Ramos (cell line): ENCODE data around the gene OSBPL2.

Experiments
- in situ Hi-C: fragments of 300-500 bp; cut with MboI; formaldehyde crosslinking; loops from one replicate; pipeline ENCODE4 v1.14.3; 2022; ENCODE audit warnings: low sequenced_read_pairs; ENCODE audit not compliant: unreplicated experiment

OSBPL2 gene

DNA sequence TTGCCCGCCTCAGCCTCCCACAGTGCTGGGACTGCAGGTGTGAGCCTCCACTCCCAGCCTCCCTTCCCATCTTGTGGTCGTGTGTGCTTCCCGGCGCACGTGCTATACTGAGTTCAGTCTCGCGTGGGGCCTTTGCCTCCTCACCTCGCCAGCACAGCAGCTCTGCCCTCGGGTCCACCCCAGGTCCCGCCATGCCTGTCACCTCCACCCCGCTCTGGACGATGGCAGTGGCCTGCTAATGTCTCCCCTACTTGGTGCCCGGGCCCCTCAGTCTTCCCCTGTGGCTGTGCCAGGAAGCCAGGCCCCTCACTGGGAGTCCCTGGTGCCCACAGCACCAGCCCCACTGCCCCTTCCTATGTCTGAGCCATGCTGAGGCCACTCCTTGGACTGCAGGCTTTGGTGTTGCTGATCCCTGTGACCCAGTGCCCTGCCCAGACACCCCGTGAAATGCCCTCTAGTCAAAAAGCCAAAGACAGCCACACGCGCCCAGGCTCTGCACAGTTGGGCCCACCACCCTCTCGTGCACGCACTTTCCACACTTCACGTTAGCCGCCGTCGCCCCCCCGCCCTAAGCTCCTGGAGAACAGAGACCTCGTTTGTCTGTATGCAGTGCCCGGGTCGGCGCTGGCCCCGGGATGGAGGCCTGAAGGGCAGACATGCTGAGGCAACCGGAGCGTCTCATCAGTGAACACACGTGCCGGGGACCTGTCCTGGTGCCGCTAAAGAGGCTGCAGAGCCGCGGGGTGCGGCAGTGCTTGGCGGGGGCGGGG, 32.5 kb upstream of the OSBPL2 start:
- in situ Hi-C loops = no loop called here

DNA sequence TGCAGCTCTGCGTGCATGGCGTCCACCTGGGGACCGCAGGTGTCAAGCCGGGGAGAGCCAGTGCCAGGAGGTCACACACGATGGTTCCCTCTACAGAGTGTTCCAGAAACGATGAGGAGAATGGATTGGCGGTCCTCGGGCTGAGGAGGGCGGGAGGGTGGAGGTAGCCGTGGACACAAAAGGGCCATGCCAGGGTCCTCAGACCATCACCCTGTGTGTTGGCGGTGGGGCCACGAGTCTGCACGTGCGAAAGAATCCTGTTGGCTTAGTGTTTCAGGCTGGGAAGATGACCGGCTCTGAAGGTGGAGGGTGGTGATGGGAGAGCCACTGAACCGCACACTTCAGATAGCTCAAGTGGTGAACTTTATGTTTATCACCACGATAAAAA, 31.9 kb upstream of the OSBPL2 start:
- in situ Hi-C loops = no loop called here

DNA sequence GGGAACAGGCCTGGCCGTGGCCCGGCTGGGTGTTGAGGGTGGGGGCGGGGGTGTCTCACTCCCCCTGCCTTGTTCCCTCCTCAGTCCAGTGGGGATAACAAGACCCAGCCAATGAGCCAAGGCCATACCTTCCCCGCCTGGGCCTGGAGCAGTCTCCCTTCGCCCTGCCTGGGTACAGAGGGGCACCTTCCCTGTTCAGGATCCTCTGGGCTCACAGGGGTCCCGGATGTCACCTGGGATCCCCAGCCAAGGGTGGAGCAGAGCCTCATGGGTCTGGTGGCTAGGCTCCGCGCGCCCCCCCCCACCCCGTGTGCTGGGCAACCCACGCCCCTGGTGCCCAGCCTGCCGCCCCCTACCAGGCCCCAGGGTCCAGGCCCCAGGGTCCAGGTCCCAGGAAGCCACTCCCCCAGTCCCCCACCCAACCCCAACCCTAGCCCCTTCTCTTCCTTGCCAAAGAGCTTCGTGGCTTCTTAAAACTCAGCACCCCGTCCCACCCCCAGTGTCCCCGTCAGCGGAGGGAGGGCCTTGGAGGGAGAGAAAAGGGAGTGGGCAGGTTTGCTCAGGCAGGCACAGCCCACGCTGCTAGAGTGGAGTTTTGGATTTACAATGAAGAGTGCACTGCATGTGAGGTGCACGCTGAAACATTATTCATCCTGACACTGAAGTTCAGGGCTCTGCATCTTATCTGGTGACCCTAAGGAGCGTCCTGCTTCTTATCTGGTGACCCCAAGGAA, 30.1 kb upstream of the OSBPL2 start:
- in situ Hi-C loops = no loop called here

DNA sequence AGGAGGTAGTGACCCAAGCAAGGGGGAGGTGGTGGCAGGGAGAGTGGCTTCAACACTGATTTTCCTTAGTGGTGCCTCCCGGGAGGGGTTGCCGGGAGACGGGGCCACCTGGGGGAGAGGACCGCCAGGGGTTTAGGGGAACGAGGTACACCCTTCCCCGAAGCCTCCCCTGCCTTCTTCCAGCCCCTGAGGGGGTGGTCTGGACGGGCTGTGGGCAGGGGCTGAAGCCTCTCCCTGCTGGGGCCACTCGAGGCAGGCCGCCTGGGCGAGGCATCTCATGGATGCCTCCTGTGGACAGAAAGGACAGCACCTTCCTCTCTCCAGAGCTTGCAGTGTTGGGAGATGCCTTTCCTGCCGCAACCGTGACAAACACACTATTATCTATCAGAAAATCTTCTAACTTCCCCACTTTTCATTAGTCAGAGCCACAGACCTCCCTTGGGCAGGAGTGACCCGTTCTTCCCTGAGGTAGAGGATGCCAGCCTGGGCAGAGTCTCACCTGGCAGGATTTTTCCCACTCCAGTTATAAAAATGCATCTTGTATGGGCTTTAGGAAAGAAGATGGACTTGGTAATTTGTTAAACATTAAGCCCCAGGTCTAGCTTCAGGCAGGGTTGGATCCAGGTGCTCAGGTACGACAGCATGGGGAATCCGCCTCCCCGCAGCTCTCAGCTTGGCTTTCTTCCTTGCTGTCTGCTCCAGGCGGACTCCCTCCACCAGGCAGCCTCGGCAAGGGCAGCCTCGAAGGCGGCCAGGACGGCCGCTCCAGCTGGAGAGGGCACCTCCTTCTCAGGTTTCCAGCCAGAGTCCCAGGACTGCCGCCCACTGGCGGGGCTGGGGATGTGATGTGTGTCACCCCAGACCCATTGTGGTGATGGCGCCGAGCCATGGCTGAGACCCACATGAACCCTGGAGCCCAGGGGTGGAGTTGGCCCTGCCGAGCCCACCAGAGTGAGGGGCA, 29.2 kb upstream of the OSBPL2 start:
- in situ Hi-C loops = no loop called here

DNA sequence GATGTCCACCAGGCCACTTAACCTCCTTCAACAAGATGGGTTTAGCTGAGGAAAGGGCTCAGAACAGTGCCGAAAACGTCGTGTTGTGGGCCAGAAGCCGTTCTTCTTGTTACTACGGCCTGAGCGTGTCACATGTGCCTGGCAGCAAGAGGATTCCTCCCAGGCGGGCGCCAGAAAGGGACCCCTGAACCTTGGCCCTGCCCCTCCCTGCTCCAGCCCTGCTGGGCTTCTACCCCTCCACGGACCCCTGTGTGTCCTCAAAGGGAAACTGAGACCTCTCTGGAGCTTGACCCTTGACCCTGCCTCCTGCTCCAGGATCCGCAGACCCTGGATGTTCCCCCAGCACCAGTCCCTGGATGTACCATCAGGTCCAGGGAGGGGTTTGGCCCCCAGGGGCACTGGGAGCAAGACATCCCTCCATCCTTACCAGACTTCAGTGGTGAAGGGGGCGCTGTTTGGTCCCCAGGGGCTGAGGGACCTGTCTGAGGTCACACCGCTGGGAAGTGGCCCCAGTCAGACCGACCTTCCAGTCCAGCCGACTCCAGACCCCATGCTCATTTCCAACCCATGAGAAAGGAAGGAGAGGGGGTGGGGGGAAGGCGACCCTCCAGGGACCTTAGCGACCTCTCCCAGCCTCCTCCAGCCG, 28.3 kb upstream of the OSBPL2 start:
- in situ Hi-C loops = no loop called here

DNA sequence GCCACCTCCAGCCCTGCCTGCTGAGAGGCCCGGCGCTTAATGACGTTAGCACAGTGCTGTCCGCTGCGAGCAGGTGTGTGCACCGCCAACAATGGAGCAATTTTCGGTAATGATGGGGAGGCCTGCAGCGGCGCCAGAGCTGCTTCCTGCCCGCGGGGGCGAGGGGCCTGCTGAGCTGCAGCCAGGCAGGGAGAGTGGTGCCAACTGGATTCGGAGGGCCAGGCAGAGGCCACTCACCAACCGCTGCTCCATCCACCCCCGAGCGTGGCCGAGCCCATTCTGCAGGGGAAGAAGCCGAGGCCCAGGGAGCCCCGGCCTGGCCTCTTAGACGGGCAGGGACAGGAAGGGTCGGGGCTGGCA, 27.8 kb upstream of the OSBPL2 start:
- in situ Hi-C loops = no loop called here

DNA sequence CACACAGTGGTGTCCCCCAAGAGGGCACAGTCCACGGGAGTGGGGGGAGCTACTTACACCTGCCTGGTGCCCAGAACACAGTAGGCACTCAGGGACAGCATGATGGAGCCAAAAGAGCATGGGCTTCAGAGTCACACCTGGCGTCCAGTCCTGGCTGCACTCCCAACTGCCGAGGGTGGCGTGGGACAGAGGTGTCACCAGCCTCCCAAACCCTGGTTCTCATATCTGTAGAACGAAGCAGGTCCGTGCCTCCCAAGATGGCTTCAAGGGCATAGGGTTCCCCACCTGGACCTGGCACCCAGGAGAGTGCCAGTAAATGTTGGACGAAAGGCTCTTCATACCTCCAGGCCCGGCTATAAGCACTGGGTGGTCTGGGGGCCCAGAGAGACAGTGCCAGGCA, 27.1 kb upstream of the OSBPL2 start:
- in situ Hi-C loops = no loop called here

DNA sequence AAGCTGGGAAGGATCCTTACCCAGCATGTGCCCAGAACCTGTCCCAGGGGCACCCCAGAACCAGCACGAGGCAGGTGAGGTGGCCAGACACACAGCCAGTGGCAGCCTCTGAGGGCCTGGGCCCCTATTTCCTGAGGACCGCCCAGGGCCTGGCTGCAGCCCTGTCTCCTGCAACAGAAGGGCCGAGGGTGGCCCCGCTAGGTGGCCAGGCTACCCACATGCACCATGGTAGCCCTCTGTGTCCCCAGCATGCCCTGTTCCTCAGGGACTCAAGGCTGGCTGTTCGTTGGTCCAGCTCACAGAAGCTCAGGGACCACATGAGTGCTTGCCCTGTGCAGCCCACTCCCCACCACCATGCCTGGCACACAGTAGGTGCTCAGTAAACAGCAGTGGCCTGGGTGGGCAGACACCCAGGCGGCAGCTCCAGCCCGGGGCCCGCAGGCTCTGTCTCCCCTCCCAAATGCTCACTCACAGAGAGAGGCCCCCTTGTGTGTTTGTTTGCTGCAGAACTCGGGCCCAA, 26.5 kb upstream of the OSBPL2 start:
- in situ Hi-C loops = no loop called here

DNA sequence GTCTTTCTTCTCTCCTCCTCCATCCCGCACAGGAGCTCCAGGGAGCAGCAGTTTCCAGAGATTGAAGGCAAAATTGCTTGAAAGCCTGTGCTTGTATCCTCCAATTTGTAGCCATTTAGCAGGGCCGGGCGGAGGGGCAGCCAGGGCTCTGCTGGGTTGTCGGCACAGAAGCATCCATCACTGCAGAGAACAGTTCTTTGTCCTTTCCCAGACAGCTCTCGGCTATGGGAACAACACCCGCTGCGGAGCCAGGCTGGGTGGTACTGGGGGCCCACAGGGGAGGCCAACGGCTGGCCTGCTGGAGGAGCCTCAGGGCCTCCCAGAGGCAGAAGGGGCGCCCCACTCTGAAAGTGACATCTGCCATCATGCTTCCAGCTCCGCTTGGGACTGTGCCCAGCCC, 26.0 kb upstream of the OSBPL2 start:
- in situ Hi-C loops = no loop called here

DNA sequence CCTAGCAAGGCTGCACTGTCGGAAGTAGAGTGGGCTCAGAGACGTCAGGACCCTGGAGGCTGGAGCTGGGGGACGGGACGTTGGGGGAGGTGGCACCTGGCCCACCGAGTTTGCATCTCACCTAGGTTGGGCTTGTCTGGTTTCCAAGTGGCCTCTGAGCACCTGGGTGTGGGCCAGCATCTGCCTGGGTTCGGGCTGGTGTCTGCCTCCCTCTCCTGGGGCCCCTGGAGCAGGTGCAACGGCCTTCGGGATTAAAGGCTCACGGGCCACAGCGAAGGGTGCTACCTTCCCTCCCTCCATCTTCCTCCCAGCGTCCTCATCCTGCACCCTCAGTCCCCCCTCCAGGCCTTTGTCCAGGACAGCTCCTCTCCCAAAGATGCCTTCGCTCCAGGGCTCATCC, 24.3 kb upstream of the OSBPL2 start:
- in situ Hi-C loops = no loop called here

DNA sequence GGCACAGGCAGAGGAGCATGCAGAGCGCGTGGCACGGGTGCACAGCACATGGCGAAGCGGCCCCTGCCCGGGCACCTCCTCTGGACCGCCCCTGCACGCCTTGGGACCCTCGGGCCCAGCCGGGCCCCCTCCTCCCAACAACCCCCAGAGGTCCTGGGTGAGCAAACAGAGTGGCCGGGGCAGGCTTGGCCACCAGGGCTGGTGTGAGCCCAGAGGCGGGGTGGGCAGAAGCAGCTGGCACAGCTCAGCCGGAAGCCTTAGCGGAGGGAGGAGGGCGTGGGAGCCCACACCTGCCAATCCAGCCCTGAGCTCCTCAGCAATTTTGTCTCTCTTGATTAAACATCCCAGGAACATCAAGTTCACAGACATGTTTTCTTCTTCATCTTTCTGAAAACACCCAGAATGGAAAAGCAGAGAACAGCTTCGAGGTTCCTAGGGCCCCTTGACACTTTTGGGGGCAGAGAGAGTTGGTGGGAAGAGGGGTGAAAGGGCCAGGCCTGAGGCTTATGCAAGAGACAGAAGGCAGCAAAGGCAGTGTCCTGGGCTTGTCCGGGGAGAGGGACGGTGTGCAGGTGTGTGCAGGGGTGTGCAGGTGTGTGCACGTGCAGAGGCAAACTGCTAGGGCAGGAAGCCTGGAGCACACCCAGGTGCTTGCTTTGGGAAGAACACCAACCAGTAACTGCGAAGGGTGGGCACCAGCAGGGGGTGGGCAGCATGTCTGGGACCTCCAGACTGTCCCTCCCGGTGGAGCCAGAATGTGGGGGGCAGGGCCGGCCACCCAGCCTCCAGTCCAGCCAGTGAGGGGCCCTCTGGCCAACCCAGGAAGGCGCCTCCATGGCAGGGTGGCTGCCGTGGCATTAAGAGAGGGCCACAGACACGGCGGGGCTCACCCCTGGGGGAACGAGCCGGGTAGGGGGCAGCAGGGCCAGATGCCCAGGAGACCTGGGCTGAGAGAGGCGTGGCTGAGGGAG, 23.0 kb upstream of the OSBPL2 start:
- in situ Hi-C loops = no loop called here

DNA sequence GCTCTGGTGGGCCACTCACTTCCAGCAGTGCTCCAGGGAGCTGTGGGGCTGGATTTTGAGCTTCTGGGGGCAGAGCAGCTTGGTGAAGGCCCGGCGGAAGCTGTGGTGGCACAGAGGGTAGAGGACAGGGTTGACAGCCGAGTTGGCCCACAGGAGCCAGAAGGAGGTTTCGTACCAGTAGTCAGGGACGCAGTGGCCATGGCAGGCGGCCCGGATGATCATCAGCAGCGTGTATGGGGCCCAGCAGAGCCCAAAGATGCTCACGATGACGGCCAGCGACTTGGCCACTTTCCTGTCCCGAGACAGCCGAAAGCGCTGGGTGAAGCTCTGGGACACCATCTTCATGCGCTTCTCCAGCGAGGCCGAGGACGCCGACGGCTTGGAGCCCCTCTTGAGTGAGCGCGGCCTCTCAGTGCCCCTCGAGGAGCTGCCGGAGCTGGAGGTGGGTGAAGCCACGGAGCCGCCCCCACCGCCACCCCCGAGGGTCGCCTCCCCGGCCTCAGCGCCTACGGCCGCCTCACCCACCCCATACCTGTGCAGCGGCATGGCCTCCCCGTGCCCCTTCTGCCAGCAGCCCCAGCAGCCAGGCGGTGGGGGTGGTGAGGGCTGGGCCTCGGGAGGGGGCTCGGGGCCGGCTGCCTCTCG, 22.2 kb upstream of the OSBPL2 start:
- in situ Hi-C loops = no loop called here

DNA sequence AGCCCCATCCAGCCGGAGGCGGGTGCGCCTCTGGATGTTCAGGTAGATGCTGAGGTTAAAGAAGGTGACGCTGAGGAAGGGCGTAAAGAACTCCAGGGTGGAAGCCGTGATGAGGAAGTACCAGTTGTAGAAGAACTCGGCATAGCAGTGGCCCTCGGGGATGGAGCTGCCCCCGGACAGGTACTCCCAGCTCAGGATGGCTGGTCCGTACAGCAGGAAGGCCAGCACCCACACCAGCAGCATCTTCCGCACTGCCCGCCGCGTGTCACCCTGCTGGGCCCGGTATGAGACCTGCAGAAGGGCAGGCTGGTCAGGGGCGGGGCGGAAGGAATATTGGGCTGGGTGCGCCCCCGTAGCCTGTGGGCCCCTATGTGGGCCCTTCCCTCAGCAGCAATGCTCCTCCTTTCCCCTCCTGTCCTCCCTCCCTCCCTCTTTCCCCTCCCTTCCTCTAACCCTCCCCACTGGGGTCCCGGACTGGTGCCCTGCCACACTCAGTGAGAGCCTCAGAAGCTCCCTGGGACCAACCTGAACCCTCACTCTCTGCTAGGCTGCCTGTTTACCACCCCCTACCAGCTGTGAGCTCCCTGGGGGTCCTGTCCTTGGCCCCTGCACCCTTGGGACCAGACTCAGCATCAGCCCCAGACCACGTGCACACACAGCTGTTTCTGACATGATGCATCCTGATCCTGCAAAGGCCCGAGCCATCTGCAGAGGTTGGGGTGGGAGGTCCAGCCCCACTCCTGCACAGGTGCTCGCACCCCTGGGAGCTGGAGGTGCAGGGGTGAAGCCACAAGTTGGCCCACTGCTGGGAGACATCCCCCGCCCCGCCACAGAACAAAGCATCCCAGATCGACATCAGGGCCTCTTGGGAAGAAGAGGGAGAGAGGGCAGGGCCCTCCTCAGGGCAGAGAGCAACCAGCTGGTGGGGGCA, 21.4 kb upstream of the OSBPL2 start:
- in situ Hi-C loops = no loop called here

DNA sequence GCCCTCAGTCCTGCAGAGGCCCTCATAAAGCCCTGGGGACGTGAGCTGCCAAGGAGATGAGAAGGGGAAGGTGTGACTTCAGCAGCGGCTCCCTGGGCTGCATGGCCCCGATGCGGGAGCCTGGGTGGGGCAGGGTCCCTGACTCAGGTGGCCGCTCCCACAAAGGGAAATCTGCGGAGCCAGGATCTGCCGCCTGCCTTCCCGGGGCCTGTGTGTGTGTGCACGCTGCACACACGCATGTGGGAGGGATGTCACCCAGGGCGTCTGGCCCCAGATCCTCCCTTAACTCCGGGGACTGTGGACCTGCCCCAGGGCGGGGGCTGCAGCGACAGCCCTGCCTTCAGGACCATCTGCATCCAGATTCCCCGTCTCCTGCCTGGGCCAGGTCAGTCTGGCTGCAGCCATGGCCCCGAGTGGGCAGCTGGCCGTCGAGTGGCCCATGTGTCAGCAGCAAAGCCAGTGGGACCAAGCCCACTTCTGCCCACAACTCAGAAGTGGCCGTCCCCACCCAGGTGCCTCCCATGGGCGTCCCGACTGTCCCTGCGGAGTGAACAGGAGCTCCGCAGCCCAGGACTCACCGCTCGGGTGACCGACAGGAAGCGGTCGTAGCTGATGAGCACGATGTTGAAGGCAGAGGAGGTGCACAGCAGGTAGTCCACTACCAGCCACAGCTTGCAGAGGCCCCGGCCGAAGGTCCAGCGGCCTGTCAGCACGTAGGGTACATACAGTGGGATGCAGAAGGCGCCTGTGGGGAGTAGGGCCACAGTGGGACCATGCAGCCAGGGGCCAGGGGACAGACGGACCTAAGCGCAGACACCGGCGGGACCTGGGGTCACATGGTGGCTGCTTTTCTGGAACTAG, 20.2 kb upstream of the OSBPL2 start:
- in situ Hi-C loops = no loop called here

DNA sequence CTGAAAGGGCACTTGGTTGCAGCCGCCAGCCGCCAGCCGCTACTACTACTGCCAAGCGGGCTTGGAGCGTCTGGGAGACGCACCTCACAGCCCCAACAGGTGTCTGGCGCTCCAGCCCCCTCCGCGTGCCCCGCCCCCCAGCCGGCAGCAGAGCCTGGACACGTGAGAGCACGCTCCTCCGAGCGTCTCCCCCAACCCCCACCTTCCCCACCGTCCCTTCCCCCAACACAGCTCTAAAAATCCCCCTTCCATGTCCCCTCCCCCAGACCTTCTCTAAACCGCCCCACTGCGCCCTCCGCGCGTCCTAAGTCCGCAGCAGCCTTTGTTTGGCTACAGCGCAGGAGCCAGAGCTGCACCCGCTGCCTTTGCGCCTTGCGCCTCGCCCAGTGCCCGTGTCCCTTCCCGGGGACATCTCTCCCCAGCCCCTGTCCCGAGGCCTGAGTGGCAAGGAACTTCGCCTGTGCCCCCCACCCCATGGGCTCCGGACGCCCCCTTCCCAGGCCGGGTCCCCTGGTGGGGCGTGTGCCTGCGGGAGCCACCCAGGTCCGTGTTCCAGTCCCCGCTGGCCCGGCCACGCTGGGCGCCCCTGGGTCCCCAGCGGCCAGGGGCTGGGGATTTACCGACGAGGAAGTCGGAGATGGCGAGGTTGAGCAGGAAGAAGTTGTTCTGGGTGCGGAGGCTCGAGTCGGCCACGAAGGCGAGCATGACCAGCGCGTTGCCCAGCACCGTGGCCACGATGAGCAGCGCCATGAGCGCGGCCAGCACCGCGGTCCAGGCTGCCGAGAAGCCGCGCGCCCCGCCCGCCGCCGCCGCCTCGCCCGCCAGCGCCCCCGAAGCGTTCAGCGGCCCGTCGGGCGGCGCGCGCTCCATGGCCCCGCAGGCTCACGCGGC, 19.0 kb upstream of the OSBPL2 start:
- in situ Hi-C loops = no loop called here
